ENCODE results near the gene BBS7.

Gene BBS7

DNA sequence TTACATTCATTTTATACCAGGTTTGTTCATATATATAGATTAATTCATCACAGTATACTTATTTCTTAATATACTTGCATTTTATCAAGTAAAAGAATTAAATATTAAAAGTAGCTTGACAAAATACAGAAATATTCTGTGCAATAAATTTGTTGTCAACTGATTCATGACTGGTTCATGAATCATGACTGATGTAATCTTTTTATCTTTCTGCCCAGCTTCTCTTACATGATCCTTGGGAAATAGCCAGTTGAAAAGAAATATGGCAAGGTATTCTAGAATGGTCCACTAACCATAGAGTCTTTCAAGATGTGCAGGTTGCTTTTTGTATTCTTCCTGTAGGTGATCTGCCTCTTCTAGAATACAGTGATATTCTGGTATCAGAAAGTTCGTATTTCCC, 42.4 kb downstream of the BBS7 start:
- no peak for DNase-seq (ENCODE audit: extremely low read depth in 1 of 2, low read depth in 1 of 2)

DNA sequence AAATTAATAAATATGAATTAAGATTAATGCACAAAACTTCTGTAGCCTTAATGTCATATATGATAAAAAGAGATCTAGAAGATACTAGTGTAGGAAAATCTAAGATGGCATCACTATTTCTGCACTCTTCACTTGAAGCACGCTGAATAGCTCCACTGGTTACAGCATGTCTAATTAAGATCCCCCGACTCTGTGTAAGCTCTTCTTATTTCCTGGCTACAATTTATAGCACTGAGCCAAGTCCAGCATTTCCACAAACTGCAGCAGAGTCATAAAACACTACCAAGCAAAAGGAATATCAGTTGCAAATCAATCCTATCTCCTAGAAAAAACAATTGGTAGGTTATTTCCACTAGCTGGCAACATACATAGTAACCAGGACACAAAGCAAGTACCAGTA, 45.3 kb downstream of the BBS7 start:
- no peak for DNase-seq (ENCODE audit: extremely low read depth in 1 of 2, low read depth in 1 of 2)

DNA sequence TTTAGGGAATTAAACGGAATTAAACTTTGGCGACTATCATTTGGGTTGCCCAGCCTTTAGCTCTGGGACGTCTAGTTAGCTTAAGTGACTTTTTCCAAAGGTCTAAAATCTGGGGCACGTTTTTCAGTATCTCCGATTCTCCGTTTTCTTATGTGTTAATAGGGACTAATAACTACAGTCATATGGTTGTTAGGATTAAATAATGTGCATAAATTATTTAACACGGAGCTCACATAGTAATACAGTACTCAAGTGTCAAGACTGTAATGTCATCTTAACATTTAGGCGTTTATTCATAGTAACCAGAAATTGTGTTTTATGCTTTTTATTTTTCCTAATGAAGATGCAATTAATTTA, 46.1 kb downstream of the BBS7 start:
- no peak for DNase-seq (ENCODE audit: extremely low read depth in 1 of 2, low read depth in 1 of 2)

DNA sequence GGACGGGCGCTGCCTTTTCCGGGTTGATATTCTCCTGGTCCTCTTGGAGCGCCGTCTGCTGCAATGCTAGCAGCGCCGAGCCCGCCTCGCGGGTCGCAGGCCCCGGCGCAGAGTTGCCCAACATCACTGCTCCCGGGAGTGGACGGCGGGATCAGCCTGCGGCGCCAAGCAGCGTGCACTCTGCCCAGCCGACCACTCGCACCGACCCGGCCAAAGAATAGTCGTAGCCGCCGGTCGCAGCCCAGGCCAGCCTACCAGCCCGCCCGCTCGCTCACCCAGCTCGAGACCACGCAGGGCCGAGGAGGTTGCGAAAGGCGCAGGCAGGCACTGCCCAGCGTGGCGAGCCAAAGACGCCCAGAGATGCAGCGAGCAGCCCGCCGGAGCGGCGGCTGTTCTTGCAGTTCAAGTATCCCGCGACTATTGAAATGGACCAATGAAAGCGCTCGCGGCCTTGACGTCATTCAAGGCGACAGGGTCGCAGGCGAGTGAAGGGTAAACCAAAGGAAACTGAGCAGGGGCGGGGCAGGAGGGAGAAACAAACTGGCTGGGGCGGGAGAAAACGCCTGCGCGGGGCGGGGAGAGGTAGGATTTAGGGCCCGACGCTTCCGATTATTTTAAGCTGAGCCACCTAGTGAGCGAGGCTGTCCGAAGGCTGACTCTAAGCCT, 46.6 kb downstream of the BBS7 start, which contains the start of gene CCNA2:
TSS of gene CCNA2 (minus strand) at position 379 of the 666 bp plus-strand sequence. CDS start at position 124, 255 bp downstream.
- peak; percentile 87 to 96 for DNase-seq (ENCODE audit: extremely low read depth in 1 of 2, low read depth in 1 of 2)

DNA sequence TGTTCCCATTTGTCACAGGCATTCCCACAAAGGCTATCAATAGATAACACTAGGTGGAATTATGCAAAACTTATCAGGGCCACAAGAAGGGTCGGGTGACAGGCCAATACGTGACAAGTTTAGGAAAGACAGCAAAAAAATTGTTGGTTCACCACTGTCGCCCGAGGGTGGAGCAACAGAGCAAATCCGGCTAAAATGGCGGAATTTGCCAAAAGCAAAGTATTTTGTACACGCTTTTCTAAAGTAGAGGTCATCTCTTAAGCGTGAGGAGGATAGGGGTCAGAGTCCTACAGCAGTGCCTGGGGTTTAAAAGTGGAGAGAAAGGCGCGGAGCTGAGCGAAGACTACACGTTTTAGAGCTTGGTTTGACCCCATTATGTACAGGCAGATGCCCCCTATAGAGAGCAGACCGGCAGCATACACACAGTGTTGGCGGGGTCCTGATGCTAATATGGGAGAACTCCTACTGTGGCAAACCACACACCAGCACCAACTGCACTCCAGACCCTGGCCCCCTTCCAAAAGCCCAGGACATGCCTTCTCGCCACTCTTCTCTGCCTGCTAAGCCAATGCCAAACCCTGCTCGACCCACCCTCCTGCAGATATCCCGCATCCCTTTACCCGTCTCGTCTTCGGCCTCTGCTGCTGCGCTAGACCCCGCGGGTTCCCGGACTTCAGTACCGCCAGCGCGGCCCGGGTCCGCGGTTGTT, 47.3 kb downstream of the BBS7 start:
- DNase-seq (ENCODE audit: extremely low read depth in 1 of 2, low read depth in 1 of 2) = peak in 1 of 2 donors; percentile 10

DNA sequence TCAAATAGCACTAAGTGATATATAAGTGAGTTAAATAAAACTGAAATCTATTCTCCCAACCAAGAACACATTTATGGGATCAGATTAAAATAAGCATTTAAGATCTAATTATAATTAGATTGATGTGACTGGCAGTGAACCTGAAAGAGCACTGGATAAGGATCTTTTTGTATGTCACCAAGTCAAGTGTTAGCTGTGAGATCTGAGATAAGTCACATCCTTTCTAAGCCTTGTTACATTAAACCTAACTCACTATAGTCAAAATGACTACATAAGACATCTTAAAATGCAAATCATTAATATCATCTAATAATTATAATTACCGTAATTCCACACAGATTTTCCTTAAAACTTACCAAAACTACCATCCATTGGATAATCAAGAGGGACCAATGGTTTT, 48.2 kb downstream of the BBS7 start:
- DNase-seq (ENCODE audit: extremely low read depth in 1 of 2, low read depth in 1 of 2) = no peak

DNA sequence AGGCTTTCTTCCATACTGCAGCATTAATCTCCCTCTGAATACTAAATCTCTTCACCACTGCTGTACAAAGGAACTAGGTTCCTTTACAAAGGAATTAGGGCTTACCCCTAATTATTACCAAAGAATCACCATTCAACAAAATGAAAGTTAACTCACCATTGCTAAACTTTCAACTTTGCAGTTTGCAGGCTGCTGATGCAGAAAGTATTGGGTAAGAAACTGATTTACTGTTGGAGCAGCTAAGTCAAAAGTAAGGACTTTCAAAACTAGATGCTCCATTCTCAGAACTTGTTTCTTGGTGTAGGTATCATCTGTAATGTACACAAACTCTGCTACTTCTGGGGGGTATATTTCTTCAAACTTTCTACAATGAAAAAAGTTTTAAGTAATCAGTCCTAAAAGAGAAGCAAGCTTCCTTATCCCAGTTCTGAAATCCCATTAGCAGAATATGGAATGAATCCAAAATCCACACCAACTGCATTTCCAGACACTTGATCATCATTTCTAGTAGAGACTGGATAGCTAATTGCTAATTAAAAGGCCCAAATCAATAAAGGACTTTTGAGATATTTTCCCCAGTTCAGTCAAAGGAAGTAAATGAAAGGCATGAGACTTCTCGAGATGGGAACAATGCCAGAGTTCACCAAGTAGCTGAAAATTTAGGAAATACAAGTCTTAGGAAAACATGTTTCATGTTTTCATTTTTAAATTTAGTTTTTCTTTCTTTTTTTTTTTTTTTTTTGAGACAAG, 50.9 kb downstream of the BBS7 start:
- DNase-seq (ENCODE audit: extremely low read depth in 1 of 2, low read depth in 1 of 2) = no peak

DNA sequence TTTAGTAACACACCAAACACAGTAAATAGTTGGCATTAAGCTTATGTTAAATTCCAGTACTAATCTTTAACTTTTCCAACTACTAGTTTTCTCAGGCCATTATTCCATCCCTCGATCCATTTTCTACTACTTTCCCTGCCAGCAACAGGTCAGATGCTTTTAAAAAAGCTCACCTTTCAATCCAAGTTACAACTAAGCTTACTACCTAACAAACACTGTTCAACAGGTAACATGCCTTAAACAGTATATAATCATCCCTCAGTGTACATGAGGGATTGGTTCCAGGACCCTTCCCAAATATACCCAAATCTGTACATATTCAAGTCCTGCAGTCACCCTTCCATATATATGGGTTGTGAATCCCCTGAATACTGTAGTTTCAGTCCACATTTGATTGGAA, 52.1 kb downstream of the BBS7 start:
- no peak for DNase-seq (ENCODE audit: extremely low read depth in 1 of 2, low read depth in 1 of 2)

DNA sequence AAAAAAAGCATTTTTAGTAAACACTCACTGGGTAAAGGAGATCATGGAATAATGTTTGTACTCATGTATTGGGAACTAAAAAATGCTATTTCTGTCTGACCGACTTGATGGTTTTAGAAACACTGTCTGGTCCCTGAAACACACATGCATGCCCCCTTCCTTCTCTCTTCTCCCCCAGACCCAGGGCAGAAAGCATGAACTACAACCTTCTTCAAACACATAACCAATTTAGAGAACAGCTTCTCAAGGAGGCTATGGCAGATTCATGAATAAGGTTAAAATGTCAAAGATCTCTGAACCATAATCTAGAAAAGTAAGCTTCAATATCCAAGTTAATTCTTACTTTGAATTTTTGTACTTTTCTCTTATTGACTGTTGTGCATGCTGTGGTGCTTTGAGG, 52.6 kb downstream of the BBS7 start:
- no peak for DNase-seq (ENCODE audit: extremely low read depth in 1 of 2, low read depth in 1 of 2)

DNA sequence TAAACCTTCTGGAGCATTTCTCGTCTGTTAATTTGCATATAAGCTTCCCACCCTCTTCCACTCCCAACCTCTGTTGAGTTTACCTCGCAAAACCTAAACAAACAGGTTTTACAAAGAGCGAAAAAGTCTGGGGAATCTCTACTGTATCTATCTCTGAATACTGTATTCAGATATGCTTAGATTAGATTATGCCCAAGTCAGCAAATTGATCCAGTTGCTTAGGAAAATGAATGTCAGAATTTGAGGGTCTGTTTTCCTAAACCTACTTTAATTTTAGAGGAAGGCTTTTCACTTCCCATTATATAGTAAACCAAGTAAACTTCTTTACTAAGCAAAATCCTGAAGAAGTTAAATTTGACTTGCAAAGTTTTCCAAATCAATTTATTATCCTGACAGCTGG, 53.3 kb downstream of the BBS7 start:
- DNase-seq (ENCODE audit: extremely low read depth in 1 of 2, low read depth in 1 of 2) = no peak

DNA sequence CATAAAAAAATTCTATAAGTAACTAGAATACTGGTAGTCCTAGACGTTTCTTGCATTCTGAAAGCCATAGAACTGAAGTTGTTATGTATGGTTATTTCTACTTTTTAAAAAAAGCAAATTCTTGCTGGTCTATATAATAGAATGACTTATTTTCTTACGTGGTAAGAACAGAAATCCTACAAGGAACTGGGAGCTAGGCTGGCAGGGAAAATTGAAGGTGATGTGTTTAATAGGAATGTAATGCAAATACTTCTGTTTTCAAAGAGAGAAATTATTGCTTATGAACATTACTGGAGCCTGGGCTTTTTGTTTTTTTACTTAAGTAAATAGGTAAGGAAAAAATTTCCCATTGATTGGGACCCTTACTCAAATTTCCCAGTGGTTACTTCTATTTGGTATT, 55.5 kb downstream of the BBS7 start:
- no peak for DNase-seq (ENCODE audit: extremely low read depth in 1 of 2, low read depth in 1 of 2)

DNA sequence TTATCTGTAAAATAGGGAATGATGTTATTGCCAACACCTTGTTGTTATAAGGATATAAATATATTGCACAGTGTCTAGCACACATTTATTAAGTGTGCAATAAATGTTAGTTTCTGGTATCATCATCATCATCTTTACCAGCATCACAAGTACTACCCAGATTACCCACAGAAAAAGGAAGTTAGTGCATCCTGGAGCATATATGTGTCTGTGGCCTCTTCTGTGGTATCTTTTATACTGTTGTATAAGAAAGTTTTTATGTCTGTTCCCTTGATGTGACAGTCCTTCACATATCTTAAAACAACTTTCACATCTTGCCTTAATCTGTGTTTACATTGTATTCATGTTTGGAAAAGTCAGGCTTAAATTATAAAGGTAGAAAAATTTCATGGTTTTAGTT, 59.2 kb downstream of the BBS7 start:
- DNase-seq (ENCODE audit: extremely low read depth in 1 of 2, low read depth in 1 of 2) = no peak

DNA sequence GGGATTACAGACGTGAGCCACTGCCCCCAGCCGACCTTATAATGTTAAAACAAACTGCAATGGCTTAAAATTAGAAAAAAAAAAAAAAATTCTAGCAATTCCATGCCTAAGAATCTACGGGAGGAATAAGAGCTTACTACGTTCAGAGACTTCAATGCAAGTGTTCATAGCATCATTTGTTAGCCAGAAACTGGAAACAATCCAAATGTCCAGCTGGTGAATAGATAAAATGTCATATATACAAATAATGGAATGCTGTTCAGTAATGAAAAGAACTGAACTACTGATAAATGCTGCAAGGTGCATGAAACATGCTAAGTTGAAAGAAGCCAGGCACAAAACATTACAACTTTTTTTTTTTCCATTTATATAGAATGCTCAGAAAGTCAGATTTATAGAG, 63.9 kb downstream of the BBS7 start:
- no peak for DNase-seq (ENCODE audit: extremely low read depth in 1 of 2, low read depth in 1 of 2)

DNA sequence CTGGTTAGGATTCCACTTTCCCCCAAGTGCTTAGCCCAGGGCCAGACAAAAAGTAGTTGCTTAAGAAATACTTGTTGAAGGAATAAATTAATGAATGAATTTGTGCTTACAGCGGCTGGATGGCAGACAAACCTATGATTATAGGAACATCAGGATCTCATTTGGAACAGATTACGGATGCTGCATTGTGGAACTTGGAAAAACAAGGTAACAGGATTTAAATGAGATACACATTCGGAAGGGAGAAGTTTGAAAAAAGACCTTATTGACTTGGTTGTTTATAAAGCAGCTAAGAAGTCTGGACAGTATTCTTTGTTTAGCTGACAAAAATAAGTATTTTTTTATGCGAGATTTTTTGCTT, 68.6 kb downstream of the BBS7 start:
- no peak for DNase-seq (ENCODE audit: extremely low read depth in 1 of 2, low read depth in 1 of 2)

DNA sequence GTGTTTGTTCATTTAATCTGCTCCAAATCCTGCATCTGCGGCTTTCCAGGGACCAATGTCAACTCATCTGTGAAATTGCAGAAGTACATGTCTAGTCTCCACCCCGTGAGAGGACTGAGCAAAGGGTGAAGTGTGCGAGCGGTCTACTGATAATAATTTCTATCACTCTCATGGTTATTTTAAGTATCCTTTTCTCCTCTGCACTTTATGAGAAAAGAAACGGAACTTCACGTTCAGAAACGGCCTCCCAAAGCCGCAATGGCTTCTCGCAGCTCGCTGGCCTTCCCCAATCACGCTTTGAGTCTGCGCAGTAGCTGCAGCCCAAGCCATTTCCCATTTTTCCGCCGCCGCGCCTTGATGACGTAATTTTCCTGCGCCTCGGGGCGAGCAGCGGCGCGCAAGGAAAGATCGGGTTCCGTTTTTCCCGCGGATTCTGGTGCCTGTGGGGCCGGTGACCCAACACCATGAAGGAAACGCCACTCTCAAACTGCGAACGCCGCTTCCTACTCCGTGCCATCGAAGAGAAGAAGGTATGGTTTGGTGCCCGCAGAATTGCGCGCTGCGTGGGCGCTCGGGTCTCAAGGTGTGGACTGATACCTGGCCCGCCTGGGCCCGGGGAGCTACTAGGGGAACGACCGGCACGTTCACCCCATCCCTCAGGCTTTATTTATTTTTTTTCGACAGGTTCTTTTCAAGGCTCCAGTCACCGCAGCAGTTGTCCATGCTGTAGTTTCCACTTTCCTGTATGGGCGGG, 69.1 kb downstream of the BBS7 start, which contains the start of gene EXOSC9:
TSS of gene EXOSC9 (plus strand) at position 363 of the 754 bp plus-strand sequence. CDS start at position 465, 102 bp downstream.
- DNase-seq (ENCODE audit: extremely low read depth in 1 of 2, low read depth in 1 of 2) = peak; percentile 79 to 84

DNA sequence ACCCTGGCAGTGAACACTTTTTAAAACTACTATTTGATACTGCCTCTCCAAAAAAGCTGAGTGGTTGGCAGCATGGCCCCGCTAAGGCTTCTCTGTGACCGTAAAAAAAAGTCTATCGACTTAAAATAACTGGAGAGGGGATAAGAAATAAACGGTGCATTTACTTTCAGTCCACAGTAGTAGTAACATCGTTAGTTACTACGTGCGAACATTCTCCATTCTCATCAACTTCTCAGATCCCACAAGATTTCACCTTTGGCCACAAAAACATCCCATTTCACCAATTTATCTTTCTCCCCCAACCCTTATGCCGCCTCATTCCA, 69.7 kb downstream of the BBS7 start:
- DNase-seq (ENCODE audit: extremely low read depth in 1 of 2, low read depth in 1 of 2) = no peak

DNA sequence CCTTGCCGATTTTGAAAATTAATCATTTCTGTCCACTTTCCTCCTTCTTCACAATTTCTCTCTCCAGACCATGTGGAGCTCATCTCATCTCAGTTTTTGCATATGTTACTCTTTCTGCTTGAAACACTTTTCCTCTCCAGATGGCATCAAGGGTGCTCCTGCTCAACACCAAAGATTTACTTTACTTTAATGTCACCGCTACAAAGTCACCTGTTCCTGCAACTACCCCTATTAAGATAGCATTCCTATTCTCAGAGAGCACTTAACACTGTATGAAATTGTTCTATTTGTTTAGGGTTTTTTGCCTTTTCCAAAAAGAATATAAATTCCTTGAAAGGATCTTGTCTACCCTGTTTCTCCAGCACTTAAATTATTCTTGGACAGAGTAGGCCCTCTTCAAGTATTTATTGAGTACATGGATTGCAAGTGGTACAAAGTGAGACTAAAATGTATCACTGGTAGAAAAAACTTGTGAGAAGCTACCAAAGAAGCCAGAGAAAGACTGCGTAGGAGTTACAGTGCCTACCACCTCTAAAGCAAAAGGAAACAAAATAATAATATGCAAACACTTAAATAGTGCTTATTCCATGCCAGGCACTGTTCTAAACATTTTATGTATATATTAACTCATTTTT, 70.3 kb downstream of the BBS7 start:
- no peak for DNase-seq (ENCODE audit: extremely low read depth in 1 of 2, low read depth in 1 of 2)

DNA sequence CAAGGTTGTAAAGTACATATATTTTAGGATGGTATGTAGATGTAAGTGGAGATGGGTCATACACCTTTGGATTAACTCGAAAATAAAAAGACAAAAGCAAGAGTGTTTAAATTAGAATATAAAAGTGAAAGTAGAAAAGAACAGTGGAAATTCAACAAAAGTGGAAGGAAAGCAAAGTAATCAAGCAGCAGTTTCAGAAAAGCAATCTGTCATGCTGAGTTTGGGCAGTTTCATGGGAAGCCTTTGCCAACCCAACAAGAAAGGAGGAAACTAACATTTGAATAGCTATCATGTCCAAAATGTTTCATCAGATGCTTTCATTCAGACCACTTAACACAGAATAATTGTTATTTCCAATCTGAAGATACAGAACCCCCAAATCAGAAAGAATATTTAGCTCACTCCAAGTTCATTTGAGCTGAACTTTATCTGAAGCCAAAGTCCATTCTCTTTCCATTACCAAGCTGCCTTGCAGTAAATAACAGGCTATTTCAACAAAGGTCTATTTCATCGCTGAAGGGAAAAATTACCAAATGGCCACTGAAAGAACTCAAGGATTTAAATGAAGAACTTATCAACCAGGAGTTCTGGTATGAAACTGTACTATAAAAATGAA, 71.0 kb downstream of the BBS7 start:
- DNase-seq (ENCODE audit: extremely low read depth in 1 of 2, low read depth in 1 of 2) = no peak

DNA sequence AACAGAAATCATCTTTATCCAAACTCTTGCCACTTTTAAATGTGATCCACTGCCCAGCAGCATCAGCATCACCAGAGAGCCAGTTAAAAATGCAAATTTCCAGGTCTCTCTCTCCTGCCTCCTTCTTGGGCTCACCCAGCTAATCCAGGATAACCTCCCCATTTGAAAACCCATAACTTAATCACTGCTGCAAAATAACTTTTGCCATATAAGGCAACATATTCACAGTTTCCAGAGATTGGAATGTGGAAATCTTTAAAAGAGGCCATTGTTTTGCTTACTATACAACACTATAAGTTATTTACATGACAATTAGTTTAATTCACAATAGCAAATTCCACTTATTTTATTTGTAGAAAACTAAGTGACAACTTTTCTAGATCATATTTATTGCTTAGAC, 74.0 kb downstream of the BBS7 start:
- no peak for DNase-seq (ENCODE audit: extremely low read depth in 1 of 2, low read depth in 1 of 2)

DNA sequence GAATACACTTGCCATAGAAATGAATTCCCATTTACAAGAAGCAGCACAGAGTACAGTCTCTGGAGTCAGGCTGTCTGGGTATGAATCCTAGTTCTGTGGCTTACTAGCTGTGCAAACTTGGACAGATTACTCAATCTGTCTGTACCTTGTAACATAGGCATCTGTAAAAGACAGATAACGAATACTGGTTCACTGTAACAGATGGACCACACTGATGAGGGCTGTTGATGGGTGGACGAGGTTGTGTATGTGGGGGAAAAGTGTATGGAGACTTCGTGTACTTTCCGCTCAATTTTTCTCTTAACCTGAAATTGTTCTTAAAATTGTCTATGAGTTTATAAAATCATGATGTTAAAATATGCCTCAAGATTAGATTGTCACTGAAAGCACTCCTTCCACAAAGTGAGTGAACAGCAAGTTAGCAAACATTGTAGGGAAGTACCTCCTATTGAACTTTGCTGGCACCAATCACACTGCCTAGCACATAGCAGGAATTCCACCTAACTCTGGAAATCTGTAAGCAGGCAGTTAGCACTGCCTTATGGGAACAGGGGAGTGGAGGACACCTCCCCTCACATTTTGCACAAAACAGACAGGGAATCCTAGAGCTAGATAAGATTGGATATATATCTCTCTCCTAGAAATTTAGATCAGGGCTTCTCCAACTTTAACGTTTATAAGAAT, 75.6 kb downstream of the BBS7 start:
- DNase-seq (ENCODE audit: extremely low read depth in 1 of 2, low read depth in 1 of 2) = no peak

Data from stimulated activated CD8-positive, alpha-beta memory T cell treated with anti-CD3 and anti-CD28 coated beads, Interleukin-7, amount 100 ng/mL, for 48 hours (primary cell).